Caco-2 (cell line): ENCODE results near the gene GPC5. TPM values are rescaled to one million over a fixed set of nuclear protein-coding genes. Genes with fewer than 3 reads are reported as not detected.

ENCODE experiments used
- BruUV-seq: library from RNA; stranded (reverse); fragments of 400-500 nt; replicated peaks from 2 replicates; lab custom pipeline; 2021; lab: Mats Ljungman, UMichigan
- CTCF ChIA-PET: fragments of 300-600 bp; sonication (Branson Sonifier 250); formaldehyde crosslinking; loops from one replicate; lab custom pipeline; 2022; ENCODE audit warnings: antibody characterized with exemption; lab: Charles Lee
- POLR2A ChIA-PET: fragments of 300-600 bp; sonication (Branson Sonifier 250); formaldehyde crosslinking; loops from one replicate; lab custom pipeline; 2022; ENCODE audit warnings: antibody characterized with exemption; lab: Charles Lee
- DNase-seq, 2 experiments: peaks; one replicate each; pipeline versions ENCODE4 v3.0.0 to v3.0.0-alpha.2; 2020 to 2022
- H3K27me3 ChIP-seq: replicated peaks from 2 replicates; pipeline ENCODE4 v1.6.0; 2011; ENCODE audit warnings: low read length; ENCODE audit not compliant: control insufficient read depth, insufficient read depth
- H3K36me3 ChIP-seq: 2 replicates; pipeline ENCODE4 v1.5.1; 2011; ENCODE audit warnings: low read length; ENCODE audit not compliant: control insufficient read depth, insufficient read depth
- H3K4me1 ChIP-seq: fragments of 250-450 bp; sonication (Bioruptor Pico); 2 replicates; pipeline ENCODE4 v1.5.1; 2020; ENCODE audit warnings: mild to moderate bottlenecking
- H3K4me3 ChIP-seq: 2 replicates; pipeline ENCODE4 v1.5.1; 2011; ENCODE audit warnings: low read depth, mild to moderate bottlenecking, control low read depth, low read length
- H3K9me3 ChIP-seq: fragments of 250-450 bp; sonication (Bioruptor Pico); 2 replicates; pipeline ENCODE4 v1.5.1; 2020; ENCODE audit warnings: mild to moderate bottlenecking, moderate library complexity
- H3K27ac Mint-ChIP-seq: one replicate; pipeline ENCODE4 v1.8.0; 2022; ENCODE audit warnings: mixed read lengths; ENCODE audit not compliant: unreplicated experiment
- H3K27me3 Mint-ChIP-seq: one replicate; pipeline ENCODE4 v1.8.0; 2022; ENCODE audit warnings: mixed read lengths; ENCODE audit not compliant: insufficient read depth, unreplicated experiment
- H3K36me3 Mint-ChIP-seq: one replicate; pipeline ENCODE4 v1.8.0; 2022; ENCODE audit warnings: mild to moderate bottlenecking, mixed read lengths; ENCODE audit not compliant: insufficient read depth, unreplicated experiment
- H3K4me1 Mint-ChIP-seq: one replicate; pipeline ENCODE4 v1.8.0; 2022; ENCODE audit warnings: low read depth, mixed read lengths; ENCODE audit not compliant: unreplicated experiment
- H3K4me3 Mint-ChIP-seq: one replicate; pipeline ENCODE4 v1.8.0; 2022; ENCODE audit warnings: mild to moderate bottlenecking, moderate library complexity, mixed read lengths; ENCODE audit not compliant: unreplicated experiment
- H3K9me3 Mint-ChIP-seq: one replicate; pipeline ENCODE4 v1.8.0; 2022; ENCODE audit warnings: mixed read lengths; ENCODE audit not compliant: unreplicated experiment
- CTCF ChIP-seq, 2 experiments: fragments of 200-600 bp in 1 of 2; IDR thresholded peaks; 1 replicate in 1 of 2; 2 replicates in 1 of 2; pipeline versions ENCODE4 v1.5.1 to v1.8.0; 2011 to 2022; ENCODE audit warnings: antibody characterized with exemption in 1 of 2, control low read depth in 1 of 2, inconsistent platforms in 1 of 2, low read depth in 1 of 2, low read length in 1 of 2, mild to moderate bottlenecking in 1 of 2, moderate library complexity in 1 of 2; ENCODE audit not compliant: insufficient read depth in 1 of 2, severe bottlenecking in 1 of 2, unreplicated experiment in 1 of 2
- intact Hi-C: fragments of 100-400 bp; cut with micrococcal nuclease; formaldehyde crosslinking; loops from one replicate; pipeline ENCODE4 v1.10.0; 2022; ENCODE audit not compliant: unreplicated experiment
- total RNA-seq: library from RNA; stranded (reverse); gene quantifications from 2 replicates; pipeline ENCODE4 v1.2.3, GENCODE V29; 2022

Gene GPC5
- total RNA-seq, 1 experiment from 2014 or later = 4.1 TPM

- Mint-ChIP-seq H3K27me3 (no peaks in the 10 kb centered on the region), H3K9me3 (no peaks in the 10 kb centered on the region), H3K27ac (no peak overlapping the region), H3K4me1 (no peaks in the 10 kb centered on the region), H3K36me3 (no peaks in the 10 kb centered on the region), H3K4me3 (no peak overlapping the region)
- ChIA-PET POLR2A (no interaction called here), CTCF (no interaction called here)
- intact Hi-C loops = no loop called here
- H3K27me3 ChIP-seq = no peaks in the 10 kb centered on the region
- DNase-seq = no peak
- H3K4me1 ChIP-seq = no peaks in the 10 kb centered on the region
- no peak overlapping the region for H3K4me3 ChIP-seq
- no peaks in the 10 kb centered on the region for H3K36me3 ChIP-seq
- TF ChIP-seq CTCF (IDR thresholded peaks at IDR 0.05; ENCODE audit: insufficient read depth in 1 of 2, low read depth in 1 of 2, low read length in 1 of 2, severe bottlenecking in 1 of 2, unreplicated experiment in 1 of 2) = no peak
- no TSS peak for BruUV-seq
- H3K9me3 ChIP-seq = no peaks in the 10 kb centered on the region
These were observed 222.7 kb downstream of the GPC5 start for GRCh38 chr13:91621161-91621560.

- no peak overlapping the region for H3K27ac Mint-ChIP-seq
- no peaks in the 10 kb centered on the region for H3K36me3 Mint-ChIP-seq
- Histone ChIP-seq H3K36me3 (no peaks in the 10 kb centered on the region), H3K4me3 (no peak overlapping the region), H3K27me3 (no peaks in the 10 kb centered on the region), H3K4me1 (no peaks in the 10 kb centered on the region), H3K9me3 (no peaks in the 10 kb centered on the region)
- no peaks in the 10 kb centered on the region for H3K4me1 Mint-ChIP-seq
- no peaks in the 10 kb centered on the region for H3K27me3 Mint-ChIP-seq
- no peak overlapping the region for H3K4me3 Mint-ChIP-seq
- intact Hi-C loops = no loop called here
- CTCF ChIA-PET = no interaction called here
- no peaks in the 10 kb centered on the region for H3K9me3 Mint-ChIP-seq
- DNase-seq = no peak
- POLR2A ChIA-PET = no interaction called here
- no peak for TF ChIP-seq CTCF (IDR thresholded peaks at IDR 0.05; ENCODE audit: insufficient read depth in 1 of 2, low read depth in 1 of 2, low read length in 1 of 2, severe bottlenecking in 1 of 2, unreplicated experiment in 1 of 2)
- no TSS peak for BruUV-seq
These were observed 223.5 kb downstream of the GPC5 start for GRCh38 chr13:91621963-91622362.

- Mint-ChIP-seq H3K4me3 (no peak overlapping the region), H3K27ac (no peak overlapping the region), H3K4me1 (no peaks in the 10 kb centered on the region), H3K9me3 (no peaks in the 10 kb centered on the region), H3K27me3 (no peaks in the 10 kb centered on the region), H3K36me3 (no peaks in the 10 kb centered on the region)
- ChIA-PET CTCF (no interaction called here), POLR2A (no interaction called here)
- intact Hi-C loops = no loop called here
- no peak for DNase-seq
- no TSS peak for BruUV-seq
- H3K27me3 ChIP-seq = no peaks in the 10 kb centered on the region
- no peaks in the 10 kb centered on the region for H3K9me3 ChIP-seq
- no peak overlapping the region for H3K4me3 ChIP-seq
- no peaks in the 10 kb centered on the region for H3K36me3 ChIP-seq
- no peaks in the 10 kb centered on the region for H3K4me1 ChIP-seq
- no peak for TF ChIP-seq CTCF (IDR thresholded peaks at IDR 0.05; ENCODE audit: insufficient read depth in 1 of 2, low read depth in 1 of 2, low read length in 1 of 2, severe bottlenecking in 1 of 2, unreplicated experiment in 1 of 2)
These were observed 224.5 kb downstream of the GPC5 start for GRCh38 chr13:91622778-91623550.
